Dedifferentiated amniotic fluid mesenchymal stem cell (primary cell): ENCODE data around the gene RFX4.
"Not testable (repeated sequence)": the region's sequence is repeated elsewhere in the genome, so short reads cannot be mapped to it uniquely, and the experiment has no call there.

Experiments
- DNase-seq: peaks from one replicate; pipeline ENCODE4 v3.0.0-alpha.2; 2016; ENCODE audit errors: extremely low spot score

Gene RFX4

GRCh38 chr12:106690569-106691305 lies 107.9 kb downstream of the RFX4 start:
- DNase-seq, result no peak

GRCh38 chr12:106692033-106692432 lies 109.2 kb downstream of the RFX4 start:
- not testable (repeated sequence) for DNase-seq

DNA sequence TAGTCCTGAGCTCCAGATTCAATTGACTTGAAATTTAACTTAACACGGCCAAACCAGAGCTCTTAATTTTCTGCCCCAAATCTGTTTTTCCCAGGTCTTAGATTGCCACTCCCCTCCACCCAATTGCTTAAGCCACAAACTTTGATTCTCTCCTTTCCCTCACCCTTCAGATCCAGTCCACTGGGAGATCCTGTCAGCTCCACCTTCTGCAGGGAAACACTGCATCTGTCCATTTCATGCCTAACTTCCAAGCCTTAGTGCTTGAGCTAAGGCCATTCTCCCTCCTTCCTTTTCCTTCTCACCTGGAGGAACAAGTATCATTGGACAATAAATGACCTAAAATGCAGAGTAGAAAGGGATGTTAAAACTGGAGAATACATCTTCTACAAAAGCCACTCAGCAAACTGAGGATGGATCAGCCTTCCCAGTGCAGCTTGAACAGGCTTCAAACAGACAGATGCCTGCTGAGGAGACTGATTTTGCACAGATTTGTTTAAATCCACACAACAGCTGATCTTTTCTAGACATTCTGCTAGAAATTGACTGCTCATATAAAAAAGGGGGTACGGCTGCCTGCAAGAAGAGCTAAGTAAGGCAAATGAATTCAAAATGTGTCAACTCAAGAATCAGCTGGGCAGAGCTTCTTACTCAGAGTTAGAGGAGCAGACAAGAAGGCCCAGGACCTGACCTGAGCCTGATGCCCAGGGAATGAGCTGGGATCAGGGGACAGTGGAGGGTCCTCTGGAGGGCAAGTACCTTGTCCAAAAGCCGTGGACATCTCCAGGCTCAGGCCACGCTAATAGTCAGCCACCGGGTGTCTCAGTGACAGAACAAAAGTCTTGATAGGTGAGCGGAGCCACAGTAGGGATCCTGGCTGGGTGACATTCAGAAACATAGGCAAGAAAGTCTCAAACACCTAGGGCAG lies 110.4 kb downstream of the RFX4 start:
- no peak for DNase-seq

DNA sequence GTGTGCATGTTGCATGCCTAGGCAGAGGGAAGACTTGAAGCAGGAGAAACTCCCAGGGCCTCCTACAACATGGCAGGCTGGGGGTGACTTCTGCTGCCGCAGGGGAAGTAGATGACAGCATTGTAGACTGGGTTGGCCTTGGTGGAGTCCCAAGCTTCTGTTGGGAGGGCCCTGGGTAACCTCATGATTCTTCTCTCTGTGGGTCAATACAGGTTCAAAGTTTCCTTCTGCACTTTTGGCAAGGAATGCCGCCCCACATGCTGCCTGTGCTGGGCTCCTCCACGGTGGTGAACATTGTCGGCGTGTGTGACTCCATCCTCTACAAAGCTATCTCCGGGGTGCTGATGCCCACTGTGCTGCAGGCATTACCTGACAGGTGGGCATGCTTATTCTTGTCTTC lies 113.3 kb downstream of the RFX4 start:
- no peak for DNase-seq

GRCh38 chr12:106696681-106697417 lies 114.0 kb downstream of the RFX4 start:
- no peak for DNase-seq

GRCh38 chr12:106704081-106704480 lies 121.3 kb downstream of the RFX4 start:
- no peak for DNase-seq

- no peak for DNase-seq
These were observed 123.2 kb downstream of the RFX4 start for GRCh38 chr12:106705971-106706370.

GRCh38 chr12:106709068-106709511 lies 126.3 kb downstream of the RFX4 start:
- DNase-seq, result no peak

DNA sequence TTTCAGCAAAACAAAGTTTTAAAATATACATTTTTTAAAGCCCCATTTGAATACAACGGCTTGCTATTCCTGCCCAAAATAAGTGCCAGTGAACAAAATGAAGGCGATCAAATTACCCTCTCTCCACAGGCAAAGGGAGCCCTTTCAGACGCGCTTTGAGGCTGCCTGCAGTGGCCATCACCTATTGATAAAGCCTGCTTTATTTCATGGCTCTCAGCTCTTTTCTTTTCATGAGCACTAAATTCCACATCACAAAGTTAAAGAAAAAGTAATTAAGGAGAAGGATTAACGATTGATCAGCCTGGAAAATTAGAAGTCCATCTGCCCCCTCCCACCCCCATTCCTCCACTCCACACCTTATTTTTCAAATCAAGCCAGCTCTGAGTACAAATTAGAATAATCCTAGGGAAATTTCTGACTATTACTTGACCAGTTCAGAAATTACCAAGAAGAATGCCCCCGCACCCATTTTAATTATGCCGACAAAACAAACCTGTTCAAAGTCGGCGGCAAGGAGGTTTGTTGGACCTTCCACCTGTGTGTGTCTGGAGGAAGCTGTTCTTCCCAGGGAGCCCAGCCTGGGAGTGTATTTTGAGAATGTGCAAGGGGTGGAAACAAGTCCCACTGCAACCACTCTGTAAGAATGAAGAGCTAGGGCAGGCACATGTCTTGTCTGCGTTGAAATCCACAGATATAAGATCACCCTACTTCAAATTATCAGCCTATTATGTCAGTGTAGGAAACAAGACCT lies 127.5 kb downstream of the RFX4 start:
- DNase-seq, result no peak

DNA sequence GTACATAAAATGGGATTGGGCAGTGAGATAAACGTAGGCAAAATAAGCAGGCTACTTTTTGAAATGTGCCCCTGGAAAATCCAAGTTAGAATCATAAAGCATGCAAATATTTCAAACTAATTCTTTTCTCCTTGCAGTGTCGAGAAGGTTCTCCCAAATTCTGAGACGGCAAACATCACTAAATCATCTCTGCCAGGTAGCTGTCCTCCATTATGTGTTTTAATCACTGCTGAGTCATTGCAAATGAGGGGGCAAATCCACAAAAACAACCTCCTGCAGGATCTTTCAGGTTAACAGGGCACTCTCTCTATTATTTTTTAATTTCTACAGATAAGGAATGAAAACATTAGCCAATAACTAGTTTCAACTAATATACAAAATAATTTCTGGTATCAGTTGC lies 128.5 kb downstream of the RFX4 start:
- no peak for DNase-seq

DNA sequence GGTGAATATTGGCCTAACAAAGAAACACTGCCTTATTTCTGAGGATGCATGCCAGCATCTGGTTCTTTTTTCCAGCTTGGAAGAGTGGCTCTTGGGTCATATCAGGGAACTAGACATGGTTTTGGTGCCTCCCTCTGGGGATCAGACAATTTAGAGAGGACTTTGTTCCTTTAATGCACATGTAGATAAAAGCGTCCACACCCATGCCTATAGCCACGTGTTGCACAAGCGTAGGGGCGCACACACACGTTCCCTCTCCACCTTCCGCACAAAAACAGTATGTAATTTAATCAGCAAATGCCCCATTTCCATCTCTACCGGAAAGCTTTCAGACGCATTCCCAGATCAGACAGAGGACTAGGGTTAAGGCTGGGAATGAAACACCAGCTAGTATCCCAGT lies 130.0 kb downstream of the RFX4 start:
- DNase-seq, result no peak

DNA sequence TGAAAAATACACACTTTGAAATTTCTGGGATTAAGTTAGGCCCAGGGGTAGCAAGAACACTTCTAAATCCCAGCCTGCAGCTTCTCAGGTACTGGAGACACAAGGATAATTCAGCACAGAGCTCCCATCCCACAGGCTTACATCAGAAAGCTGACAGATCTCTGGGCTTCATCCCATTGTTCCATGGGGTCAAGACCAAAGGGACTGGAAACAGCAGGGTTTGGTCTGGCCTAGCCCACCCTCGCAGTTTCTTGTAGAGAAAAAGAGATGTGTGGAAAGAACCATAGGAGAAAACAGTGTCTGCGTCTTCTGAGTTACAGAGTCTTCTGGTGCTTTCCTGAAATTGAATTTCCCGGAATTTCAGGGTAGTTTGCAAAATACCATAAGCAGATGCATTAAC lies 132.1 kb downstream of the RFX4 start:
- DNase-seq, result no peak

DNA sequence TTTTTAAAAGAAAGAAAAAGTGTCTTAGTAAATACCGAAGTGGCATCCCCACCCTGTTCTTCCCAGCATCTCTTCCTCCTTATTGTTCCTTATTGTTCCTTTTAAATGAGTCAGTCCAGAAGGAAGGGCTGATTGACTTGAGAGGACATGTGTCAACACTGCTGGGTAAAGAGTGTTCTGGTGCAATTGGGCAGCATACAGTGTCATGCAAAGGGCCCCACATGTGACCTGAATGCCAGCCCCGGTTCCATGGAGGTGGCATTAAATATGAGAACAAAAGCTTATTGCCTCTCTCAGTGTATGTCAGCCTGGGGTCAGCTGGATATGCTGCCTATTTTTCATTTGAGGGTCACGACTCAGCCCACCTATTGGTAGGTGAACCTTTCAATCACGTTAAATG lies 132.8 kb downstream of the RFX4 start:
- DNase-seq, result no peak

DNA sequence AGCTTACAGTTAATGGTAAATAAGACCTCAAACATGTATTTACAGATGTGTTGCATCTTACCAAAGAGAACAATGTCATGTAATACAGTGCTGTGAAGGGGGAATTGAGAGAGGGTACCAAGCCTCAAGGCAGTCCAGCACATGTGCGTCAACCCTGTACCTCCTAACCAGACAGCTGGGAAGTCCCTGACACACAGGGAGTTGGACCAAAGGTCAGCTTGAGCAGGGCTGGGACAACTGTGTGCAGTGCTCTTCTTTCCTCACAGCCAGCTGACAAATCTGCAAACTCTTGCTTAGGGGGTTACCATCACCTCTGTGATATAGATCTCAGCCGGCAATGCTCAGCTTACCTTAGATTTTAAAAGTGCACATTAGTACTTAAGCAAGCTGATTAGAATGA lies 134.9 kb downstream of the RFX4 start:
- DNase-seq, result no peak

GRCh38 chr12:106719879-106720278 lies 137.1 kb downstream of the RFX4 start:
- no peak for DNase-seq

GRCh38 chr12:106720696-106721095 lies 137.9 kb downstream of the RFX4 start:
- no peak for DNase-seq

- no peak for DNase-seq
These were observed 139.1 kb downstream of the RFX4 start for GRCh38 chr12:106721915-106722314.

GRCh38 chr12:106722837-106723236 lies 140.0 kb downstream of the RFX4 start:
- no peak for DNase-seq

DNA sequence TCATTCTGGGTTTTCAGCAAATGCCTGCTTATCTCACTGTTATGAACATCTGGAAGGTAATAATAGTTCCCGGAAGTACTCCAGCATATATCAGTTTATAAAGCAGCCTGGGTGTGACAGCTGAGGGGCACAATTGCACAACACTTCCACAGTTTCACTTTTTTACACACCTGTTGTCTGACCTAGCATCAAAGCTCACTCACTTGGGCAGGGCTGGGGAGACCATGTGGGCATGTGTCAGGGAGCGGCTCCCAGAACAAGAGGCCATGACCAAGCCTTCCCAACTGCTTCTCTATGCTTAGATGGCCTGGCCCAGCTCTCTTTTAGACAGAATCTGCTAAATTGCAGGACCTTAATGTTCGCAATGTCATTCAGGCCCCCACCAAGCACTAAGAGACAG lies 140.6 kb downstream of the RFX4 start:
- no peak for DNase-seq

- no peak for DNase-seq
These were observed 141.3 kb downstream of the RFX4 start for GRCh38 chr12:106724116-106724515.

DNA sequence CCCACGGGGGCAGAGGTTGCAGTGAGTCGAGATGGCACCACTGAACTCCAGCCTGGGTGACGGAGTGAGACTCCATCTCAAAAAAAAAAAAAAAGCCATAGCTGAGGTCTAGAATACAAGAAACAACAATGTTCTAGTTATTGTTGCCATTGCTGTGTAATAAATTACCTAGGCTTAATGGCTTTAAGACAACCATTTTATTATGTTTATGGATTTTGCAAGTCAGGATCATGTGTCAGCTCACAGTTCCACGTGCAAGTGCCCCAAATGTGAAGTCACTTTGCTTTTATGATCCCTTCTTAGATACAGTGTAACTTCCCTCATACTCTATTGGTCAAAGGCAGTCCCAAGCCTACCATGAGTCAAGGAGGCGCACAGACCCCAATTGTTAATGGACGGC lies 142.1 kb downstream of the RFX4 start:
- no peak for DNase-seq
